HCT116 (cell line): Measurements from ENCODE around the gene GBP7. TPM values are rescaled to one million over a fixed set of nuclear protein-coding genes. Genes with fewer than 3 reads are reported as not detected.

Experiments
- ATAC-seq: fragments of 200-7000 bp; cut with Tn5 transposase; 2 replicates; pipeline ENCODE4 v1.9.1; 2020; ENCODE audit warnings: mild to moderate bottlenecking, moderate library complexity
- BruUV-seq: library from RNA; stranded (reverse); fragments of 400-500 nt; replicated peaks from 2 replicates; lab custom pipeline; 2021; lab: Mats Ljungman, UMichigan
- CTCF ChIA-PET: fragments of 300-600 bp; sonication (Branson Sonifier 250); formaldehyde crosslinking; loops from one replicate; lab custom pipeline; 2021; ENCODE audit warnings: antibody characterized with exemption; lab: Charles Lee
- POLR2A ChIA-PET: fragments of 300-600, 350-600 bp; sonication (Branson Sonifier 250); formaldehyde crosslinking; loops from one replicate; lab custom pipeline; 2021; ENCODE audit warnings: antibody characterized with exemption; lab: Charles Lee
- RAD21 ChIA-PET, 2 experiments: fragments of 300-600 bp; sonication (Branson Sonifier 250); formaldehyde crosslinking; loops; one replicate each; lab custom pipeline; 2023; ENCODE audit warnings: low total read pairs in 2 of 2; ENCODE audit not compliant: uncharacterized antibody in 2 of 2, unreplicated experiment in 2 of 2, low non-redundant PET in 1 of 2; lab: Charles Lee
- DNase-seq: peaks from one replicate; pipeline ENCODE4 v3.0.0-alpha.2; 2010; ENCODE audit warnings: low read depth, low spot score
- H2AFZ ChIP-seq: fragments of 200-600 bp; shearing (Covaris generic), sonication (generic); 2 replicates; pipeline ENCODE4 v1.6.1; 2017; ENCODE audit warnings: low read depth, mixed run types, mixed read lengths, antibody characterized with exemption, low read length; ENCODE audit not compliant: poor library complexity, severe bottlenecking
- H3K27ac ChIP-seq: 2 replicates; pipeline ENCODE4 v1.5.1; 2012; ENCODE audit warnings: low read depth, low read length
- H3K27me3 ChIP-seq: fragments of 200-600 bp; sonication (generic); 2 replicates; pipeline ENCODE4 v1.6.1; 2016; ENCODE audit warnings: mixed run types, low read length, mixed read lengths; ENCODE audit not compliant: insufficient read depth
- H3K36me3 ChIP-seq, 2 experiments: fragments of 200-500 bp in 1 of 2; fragments of 200-600 bp in 1 of 2; sonication (Bioruptor generic) in 1 of 2; sonication (generic) in 1 of 2; 2 replicates each; pipeline versions ENCODE4 v1.5.1 to v1.6.1; 2014 to 2016; ENCODE audit warnings: low read length in 2 of 2, inconsistent platforms in 1 of 2, mixed read lengths in 1 of 2, mixed run types in 1 of 2; ENCODE audit not compliant: insufficient read depth in 2 of 2, control insufficient read depth in 1 of 2
- H3K4me1 ChIP-seq, 2 experiments: fragments of 200-600 bp in 1 of 2; sonication (generic) in 1 of 2; 2 replicates each; pipeline versions ENCODE4 v1.5.1 to v1.6.1; 2012 to 2017; ENCODE audit warnings: low read length in 2 of 2, inconsistent platforms in 1 of 2, mild to moderate bottlenecking in 1 of 2, mixed read lengths in 1 of 2, mixed run types in 1 of 2, moderate library complexity in 1 of 2; ENCODE audit not compliant: insufficient read depth in 2 of 2, control insufficient read depth in 1 of 2
- H3K4me2 ChIP-seq: fragments of 200-600 bp; sonication (generic); 2 replicates; pipeline ENCODE4 v1.6.1; 2017; ENCODE audit warnings: mixed run types, low read length, mixed read lengths
- H3K4me3 ChIP-seq, 2 experiments: fragments of 200-600 bp in 1 of 2; sonication (generic) in 1 of 2; replicated peaks in 1 of 2; 2 replicates each; pipeline ENCODE4 v1.5.1; 2011 to 2016; ENCODE audit warnings: low read length in 2 of 2, control low read depth in 1 of 2, low read depth in 1 of 2, mild to moderate bottlenecking in 1 of 2, mixed read lengths in 1 of 2, mixed run types in 1 of 2
- H3K79me2 ChIP-seq: fragments of 200-600 bp; sonication (generic); 2 replicates; pipeline ENCODE4 v1.6.1; 2017; ENCODE audit warnings: mild to moderate bottlenecking, mixed run types, low read length, moderate library complexity, mixed read lengths; ENCODE audit not compliant: insufficient read depth
- H3K9ac ChIP-seq: fragments of 200-600 bp; sonication (generic); 2 replicates; pipeline ENCODE4 v1.6.1; 2016; ENCODE audit warnings: low read length, mixed read lengths
- H3K9me2 ChIP-seq: fragments of 200-600 bp; sonication (generic), shearing (Covaris generic); 2 replicates; pipeline ENCODE4 v1.6.1; 2017; ENCODE audit warnings: mixed run types, mild to moderate bottlenecking, moderate library complexity; ENCODE audit not compliant: insufficient read depth
- H3K9me3 ChIP-seq, 2 experiments: fragments of 200-500 bp in 1 of 2; fragments of 200-600 bp in 1 of 2; sonication (Bioruptor generic) in 1 of 2; sonication (generic) in 1 of 2; 2 replicates each; pipeline ENCODE4 v1.6.1; 2014 to 2017; ENCODE audit warnings: low read length in 2 of 2, mixed read lengths in 2 of 2, inconsistent platforms in 1 of 2, low read depth in 1 of 2, mild to moderate bottlenecking in 1 of 2, mixed run types in 1 of 2, moderate library complexity in 1 of 2; ENCODE audit not compliant: control insufficient read depth in 1 of 2, insufficient read depth in 1 of 2
- H4K20me1 ChIP-seq: fragments of 200-600 bp; sonication (generic), shearing (Covaris generic); 2 replicates; pipeline ENCODE4 v1.6.1; 2017; ENCODE audit warnings: mixed run types, mild to moderate bottlenecking, moderate library complexity; ENCODE audit not compliant: insufficient read depth
- CBX3 ChIP-seq: IDR thresholded peaks from 2 replicates; pipeline ENCODE4 v1.6.1; 2012; ENCODE audit warnings: low read depth
- CEBPB ChIP-seq: IDR thresholded peaks from 2 replicates; pipeline ENCODE4 v1.6.1; 2012; ENCODE audit warnings: low read depth
- EGR1 ChIP-seq: IDR thresholded peaks from 2 replicates; pipeline ENCODE4 v1.6.1; 2012; ENCODE audit warnings: low read depth
- ELF1 ChIP-seq: IDR thresholded peaks from 2 replicates; pipeline ENCODE4 v1.6.1; 2012; ENCODE audit warnings: low read depth, borderline replicate concordance
- EZH2 ChIP-seq: fragments of 200-600 bp; sonication (generic); IDR thresholded peaks from 2 replicates; pipeline ENCODE4 v1.6.1; 2017; ENCODE audit warnings: antibody characterized with exemption, mixed run types
- EZH2phosphoT487 ChIP-seq: fragments of 200-600 bp; IDR thresholded peaks from 2 replicates; pipeline ENCODE4 v1.6.1; 2018; ENCODE audit warnings: antibody characterized with exemption, borderline replicate concordance
- FOSL1 ChIP-seq: IDR thresholded peaks from 2 replicates; pipeline ENCODE4 v1.6.1; 2012; ENCODE audit warnings: low read depth
- JUND ChIP-seq: IDR thresholded peaks from 2 replicates; pipeline ENCODE4 v1.6.1; 2012
- POLR2A ChIP-seq: IDR thresholded peaks from 2 replicates; pipeline ENCODE4 v1.7.0; 2011; ENCODE audit warnings: borderline replicate concordance; ENCODE audit not compliant: insufficient read depth, insufficient read length; ENCODE audit errors: extremely low read depth
- POLR2AphosphoS5 ChIP-seq: IDR thresholded peaks from 2 replicates; pipeline ENCODE4 v1.6.1; 2011; ENCODE audit warnings: mild to moderate bottlenecking, low read depth, low read length, moderate library complexity
- RAD21 ChIP-seq: IDR thresholded peaks from 2 replicates; pipeline ENCODE4 v1.6.1; 2012; ENCODE audit warnings: low read depth, mild to moderate bottlenecking
- SIN3A ChIP-seq: IDR thresholded peaks from 2 replicates; pipeline ENCODE4 v1.6.1; 2012; ENCODE audit warnings: low read depth
- SP1 ChIP-seq: IDR thresholded peaks from 2 replicates; pipeline ENCODE4 v1.6.1; 2012; ENCODE audit warnings: low read depth
- TCF7L2 ChIP-seq: IDR thresholded peaks from 2 replicates; pipeline ENCODE4 v1.7.0; 2011; ENCODE audit warnings: borderline replicate concordance, inconsistent platforms; ENCODE audit not compliant: insufficient read depth, insufficient read length; ENCODE audit errors: extremely low read depth
- ZNF274 ChIP-seq: fragments of 200-500 bp; sonication (Bioruptor generic); IDR thresholded peaks from 2 replicates; pipeline ENCODE4 v1.6.1; 2014; ENCODE audit warnings: mild to moderate bottlenecking, low read depth, low read length, inconsistent platforms
- intact Hi-C: fragments of 100-400 bp; cut with micrococcal nuclease; formaldehyde crosslinking; loops from 2 replicates; pipeline ENCODE4 v1.10.0; 2022
- total RNA-seq: library from RNA; stranded (reverse); gene quantifications from one replicate; pipeline ENCODE4 v1.2.1, GENCODE V29; 2021; ENCODE audit not compliant: unreplicated experiment
- TF ChIP-seq, protein P1 (sequence below): IDR thresholded peaks from 2 replicates; pipeline ENCODE4 v1.6.1; 2012
- TF ChIP-seq, protein P2 (sequence below), 3 experiments: fragments of 200-600 bp in 1 of 3; sonication (generic) in 1 of 3; IDR thresholded peaks in 2 of 3; conservative IDR thresholded peaks in 1 of 3; 2 replicates each; pipeline ENCODE4 v1.5.1; 2012 to 2017; ENCODE audit warnings: low read depth in 2 of 3, low read length in 2 of 3, antibody characterized with exemption in 1 of 3, borderline replicate concordance in 1 of 3, control low read depth in 1 of 3, mild to moderate bottlenecking in 1 of 3, mixed read lengths in 1 of 3, mixed run types in 1 of 3, moderate library complexity in 1 of 3; ENCODE audit not compliant: insufficient read depth in 1 of 3

GBP7 gene
- total RNA-seq, 1 experiment from 2014 or later: not detected

DNA sequence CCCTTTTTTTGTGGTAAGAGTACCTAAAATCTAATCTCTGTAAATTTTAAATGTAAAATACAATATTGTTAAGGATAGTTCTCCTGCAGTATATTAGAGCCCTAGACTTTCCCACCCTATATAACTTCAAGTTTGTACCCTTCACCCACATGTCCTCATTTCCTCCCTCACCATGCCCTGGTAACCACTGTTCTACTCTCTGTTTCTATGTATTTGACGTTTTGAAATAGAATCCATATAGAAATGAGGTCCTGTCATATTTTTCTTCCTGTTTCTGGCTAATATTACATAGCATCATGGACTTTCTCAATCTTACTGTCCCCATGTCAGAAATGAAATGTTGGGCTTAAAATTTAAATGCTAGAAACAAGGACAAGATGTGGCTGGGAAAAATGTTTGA, 24.8 kb downstream of the GBP7 start:
- no peaks in the 10 kb centered on the region for H4K20me1 ChIP-seq
- H3K36me3 ChIP-seq: no peaks in the 10 kb centered on the region
- RAD21 ChIA-PET: no interaction called here

More for the DNA sequence above, 24.8 kb downstream of the GBP7 start:
- H3K4me1 ChIP-seq: no peaks in the 10 kb centered on the region
- ChIA-PET CTCF (no interaction called here), POLR2A (no interaction called here)
- H3K79me2 ChIP-seq: no peaks in the 10 kb centered on the region
- no peak overlapping the region for H2AFZ ChIP-seq
- H3K27me3 ChIP-seq: no peaks in the 10 kb centered on the region
- DNase-seq (no peak), ATAC-seq (no peak)
- intact Hi-C loops: no loop called here
- H3K4me3 ChIP-seq: no peak overlapping the region
- no peak overlapping the region for H3K4me2 ChIP-seq
- H3K9me2 ChIP-seq: no peaks in the 10 kb centered on the region; the same call in 1 of the 2 replicates
- H3K27ac ChIP-seq: no peak overlapping the region
- no TSS peak for BruUV-seq
- TF ChIP-seq EGR1 (no peak), SP1 (no peak), TCF7L2 (no peak), EZH2 (no peak), JUND (no peak), POLR2A (no peak), FOSL1 (no peak), RAD21 (no peak), POLR2AphosphoS5 (no peak), CBX3 (no peak), ZNF274 (no peak), ELF1 (no peak), CEBPB (no peak), EZH2phosphoT487 (no peak), SIN3A (no peak)
- TF ChIP-seq, protein P1, sequence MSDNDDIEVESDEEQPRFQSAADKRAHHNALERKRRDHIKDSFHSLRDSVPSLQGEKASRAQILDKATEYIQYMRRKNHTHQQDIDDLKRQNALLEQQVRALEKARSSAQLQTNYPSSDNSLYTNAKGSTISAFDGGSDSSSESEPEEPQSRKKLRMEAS: no peak
- TF ChIP-seq, protein P2, sequence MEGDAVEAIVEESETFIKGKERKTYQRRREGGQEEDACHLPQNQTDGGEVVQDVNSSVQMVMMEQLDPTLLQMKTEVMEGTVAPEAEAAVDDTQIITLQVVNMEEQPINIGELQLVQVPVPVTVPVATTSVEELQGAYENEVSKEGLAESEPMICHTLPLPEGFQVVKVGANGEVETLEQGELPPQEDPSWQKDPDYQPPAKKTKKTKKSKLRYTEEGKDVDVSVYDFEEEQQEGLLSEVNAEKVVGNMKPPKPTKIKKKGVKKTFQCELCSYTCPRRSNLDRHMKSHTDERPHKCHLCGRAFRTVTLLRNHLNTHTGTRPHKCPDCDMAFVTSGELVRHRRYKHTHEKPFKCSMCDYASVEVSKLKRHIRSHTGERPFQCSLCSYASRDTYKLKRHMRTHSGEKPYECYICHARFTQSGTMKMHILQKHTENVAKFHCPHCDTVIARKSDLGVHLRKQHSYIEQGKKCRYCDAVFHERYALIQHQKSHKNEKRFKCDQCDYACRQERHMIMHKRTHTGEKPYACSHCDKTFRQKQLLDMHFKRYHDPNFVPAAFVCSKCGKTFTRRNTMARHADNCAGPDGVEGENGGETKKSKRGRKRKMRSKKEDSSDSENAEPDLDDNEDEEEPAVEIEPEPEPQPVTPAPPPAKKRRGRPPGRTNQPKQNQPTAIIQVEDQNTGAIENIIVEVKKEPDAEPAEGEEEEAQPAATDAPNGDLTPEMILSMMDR (IDR thresholded peaks at IDR 0.05 in 2 of 3, conservative IDR thresholded peaks at IDR 0.05 in 1 of 3; ENCODE audit: borderline replicate concordance in 1 of 3, insufficient read depth in 1 of 3, low read depth in 2 of 3, low read length in 2 of 3): no peak
- TF ChIP-seq, all 23 proteins: peak for 0
- Histone ChIP-seq H3K9ac (no peak overlapping the region), H3K9me3 (no peaks in the 10 kb centered on the region)
